ENCODE results near the gene HNRNPLL. TPM values are rescaled to one million over a fixed set of nuclear protein-coding genes. Genes with fewer than 3 reads are reported as not detected.

HNRNPLL gene
- total RNA-seq, 2 donors from 2014 or later = 41.6 to 58.7 TPM

GRCh38 chr2:38596229-38596628 lies 6.5 kb downstream of the HNRNPLL start:
- Histone ChIP-seq H3K4me3 (no peak overlapping the region), H3K9ac (ENCODE audit: low read depth in 2 of 2, low read length in 2 of 2) (no peak overlapping the region), H3K4me1 (peaks cover 16% of the 10 kb centered on the region), H3K36me3 (no peaks in the 10 kb centered on the region), H3K27ac (peak overlapping the region; percentile 1), H3K27me3 (no peaks in the 10 kb centered on the region), H3K9me3 (no peaks in the 10 kb centered on the region)
- DNase-seq = no peak
- intact Hi-C loops (cut with DNase I) = no loop called here
- no peak for TF ChIP-seq CTCF (IDR thresholded peaks at IDR 0.05)

DNA sequence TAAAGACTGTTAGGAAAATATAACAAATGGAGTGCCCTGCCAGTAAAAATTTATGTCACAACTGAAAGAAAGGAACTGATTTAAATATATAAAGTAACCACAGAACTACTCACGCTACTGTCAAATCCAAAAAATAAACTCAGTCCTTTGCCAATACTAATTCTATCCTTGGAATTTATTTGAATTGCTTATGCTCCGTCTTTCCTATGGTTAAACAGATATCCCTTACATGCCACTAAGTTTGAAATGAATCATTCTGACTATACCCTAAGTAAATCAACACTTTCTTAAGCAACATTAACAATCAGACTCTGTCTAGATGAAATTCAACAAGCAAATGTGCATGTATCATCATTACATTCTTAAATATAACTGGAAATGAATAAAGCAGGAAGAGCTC lies 9.8 kb downstream of the HNRNPLL start:
- Histone ChIP-seq H3K9ac (ENCODE audit: low read depth in 2 of 2, low read length in 2 of 2) (no peak overlapping the region), H3K4me1 (peaks cover 4% of the 10 kb centered on the region), H3K9me3 (no peaks in the 10 kb centered on the region), H3K27me3 (no peaks in the 10 kb centered on the region), H3K4me3 (no peak overlapping the region), H3K36me3 (peaks cover 3% of the 10 kb centered on the region), H3K27ac (peak overlapping the region; percentile 9)
- intact Hi-C loops (cut with DNase I) = no loop called here
- no peak for DNase-seq
- TF ChIP-seq CTCF (IDR thresholded peaks at IDR 0.05) = no peak

- no peak for TF ChIP-seq CTCF (IDR thresholded peaks at IDR 0.05)
- Histone ChIP-seq H3K36me3 (peaks cover 3% of the 10 kb centered on the region), H3K9ac (ENCODE audit: low read depth in 2 of 2, low read length in 2 of 2) (no peak overlapping the region), H3K4me1 (peaks cover 4% of the 10 kb centered on the region), H3K4me3 (no peak overlapping the region), H3K9me3 (no peaks in the 10 kb centered on the region), H3K27ac (no peak overlapping the region), H3K27me3 (no peaks in the 10 kb centered on the region)
- intact Hi-C loops (cut with DNase I) = no loop called here
- DNase-seq = no peak
Observed at GRCh38 chr2:38591152-38591551, 11.6 kb downstream of the HNRNPLL start.

- no peaks in the 10 kb centered on the region for H3K27me3 ChIP-seq
- DNase-seq = no peak
- no peaks in the 10 kb centered on the region for H3K9me3 ChIP-seq
- peaks cover 4% of the 10 kb centered on the region for H3K4me1 ChIP-seq
- no peak overlapping the region for H3K9ac ChIP-seq (ENCODE audit: low read depth in 2 of 2, low read length in 2 of 2)
- TF ChIP-seq CTCF (IDR thresholded peaks at IDR 0.05) = no peak
- peaks cover 3% of the 10 kb centered on the region for H3K36me3 ChIP-seq
- no peak overlapping the region for H3K27ac ChIP-seq
- no peak overlapping the region for H3K4me3 ChIP-seq
- intact Hi-C loops (cut with DNase I) = no loop called here
Observed at GRCh38 chr2:38590053-38590452, 12.7 kb downstream of the HNRNPLL start.

- Histone ChIP-seq H3K4me1 (no peaks in the 10 kb centered on the region), H3K9me3 (no peaks in the 10 kb centered on the region), H3K27me3 (no peaks in the 10 kb centered on the region), H3K4me3 (no peak overlapping the region), H3K9ac (ENCODE audit: low read depth in 2 of 2, low read length in 2 of 2) (no peak overlapping the region), H3K36me3 (peaks cover 3% of the 10 kb centered on the region), H3K27ac (no peak overlapping the region)
- no peak for TF ChIP-seq CTCF (IDR thresholded peaks at IDR 0.05)
- no peak for DNase-seq
- intact Hi-C loops (cut with DNase I) = no loop called here
Observed at GRCh38 chr2:38586931-38587330, 15.8 kb downstream of the HNRNPLL start.

DNA sequence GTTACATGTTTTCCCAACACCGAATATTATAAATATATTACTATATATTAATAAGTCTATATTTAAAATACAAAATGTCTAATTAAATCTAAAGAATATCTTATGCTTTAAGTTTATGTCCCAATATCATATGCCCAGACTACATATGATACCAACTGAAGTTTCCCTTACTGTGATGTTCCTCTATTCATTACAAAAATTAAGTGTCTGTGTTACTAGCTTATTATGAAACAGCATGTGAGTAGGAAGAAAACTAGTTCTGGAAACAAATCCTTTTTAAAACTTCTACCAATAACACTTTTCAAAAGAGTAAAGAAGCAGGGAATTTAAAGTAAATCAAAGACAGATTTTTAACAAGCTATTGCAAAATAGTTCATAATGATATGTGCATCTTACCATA lies 17.8 kb downstream of the HNRNPLL start:
- Histone ChIP-seq H3K9me3 (no peaks in the 10 kb centered on the region), H3K36me3 (no peaks in the 10 kb centered on the region), H3K4me1 (no peaks in the 10 kb centered on the region), H3K9ac (ENCODE audit: low read depth in 2 of 2, low read length in 2 of 2) (no peak overlapping the region), H3K4me3 (no peak overlapping the region), H3K27ac (no peak overlapping the region), H3K27me3 (no peaks in the 10 kb centered on the region)
- no peak for TF ChIP-seq CTCF (IDR thresholded peaks at IDR 0.05)
- DNase-seq = no peak
- intact Hi-C loops (cut with DNase I) = loop anchor here (5.0 kb wide), 1 partner anchor 157 kb away; no protein-coding TSS in a partner anchor
